Activated T-cell treated with anti-CD3 and anti-CD28 coated beads, Interleukin-2, amount 50 U/mL, for 1 hour (primary cell): ENCODE results near the gene ETDC.
"Not testable (repeated sequence)": the region's sequence is repeated elsewhere in the genome, so short reads cannot be mapped to it uniquely, and the experiment has no call there.

Source experiments
- DNase-seq: peaks from one replicate; pipeline ENCODE4 v3.0.0-alpha.2; 2020

Gene ETDC

GRCh38 chrX:135309430-135309923, at the start of gene ETDC:
Gene ETDC (plus strand): TSS chrX:135309480. CDS start chrX:135309480, 0 bp downstream.
- no peak for DNase-seq

GRCh38 chrX:135260976-135261375, 48.3 kb upstream of the ETDC start:
- not testable (repeated sequence) for DNase-seq

GRCh38 chrX:135263376-135263775, 45.9 kb upstream of the ETDC start:
- DNase-seq: not testable (repeated sequence)

- DNase-seq: no peak
Observed at GRCh38 chrX:135264206-135264605, 45.1 kb upstream of the ETDC start.

- DNase-seq: no peak
Observed at GRCh38 chrX:135273162-135273561, 36.1 kb upstream of the ETDC start.

- no peak for DNase-seq
Observed at GRCh38 chrX:135275973-135276372, 33.3 kb upstream of the ETDC start.

- DNase-seq: no peak
Observed at GRCh38 chrX:135287266-135287823, 21.9 kb upstream of the ETDC start.

- peak; percentile 65 for DNase-seq
Observed at GRCh38 chrX:135295238-135295943, 13.9 kb upstream of the ETDC start.

GRCh38 chrX:135295944-135296305, 13.4 kb upstream of the ETDC start:
- DNase-seq: no peak

GRCh38 chrX:135302269-135302873, 6.9 kb upstream of the ETDC start:
- DNase-seq: no peak

- no peak for DNase-seq
Observed at GRCh38 chrX:135304741-135305140, 4.5 kb upstream of the ETDC start.

- no peak for DNase-seq
Observed at GRCh38 chrX:135307171-135307570, 2.1 kb upstream of the ETDC start.

- DNase-seq: no peak
Observed at GRCh38 chrX:135308345-135308855, 880 bp upstream of the ETDC start.

- DNase-seq: no peak
Observed at GRCh38 chrX:135315864-135316263, 6.6 kb downstream of the ETDC start.

GRCh38 chrX:135324463-135324862, 15.2 kb downstream of the ETDC start:
- DNase-seq: no peak

GRCh38 chrX:135325036-135325818, 15.9 kb downstream of the ETDC start:
- not testable (repeated sequence) for DNase-seq

GRCh38 chrX:135327299-135327698, 18.0 kb downstream of the ETDC start:
- DNase-seq: no peak

GRCh38 chrX:135328421-135329005, 19.2 kb downstream of the ETDC start:
- no peak for DNase-seq

GRCh38 chrX:135330706-135331105, 21.4 kb downstream of the ETDC start:
- DNase-seq: no peak

- no peak for DNase-seq
Observed at GRCh38 chrX:135331525-135331924, 22.2 kb downstream of the ETDC start.

GRCh38 chrX:135340831-135341230, 31.6 kb downstream of the ETDC start:
- no peak for DNase-seq

GRCh38 chrX:135345107-135345589, 35.9 kb downstream of the ETDC start:
- DNase-seq: no peak

GRCh38 chrX:135346975-135347374, 37.7 kb downstream of the ETDC start:
- DNase-seq: no peak
